Measurements from ENCODE around the gene AUTS2. TPM values are rescaled to one million over a fixed set of nuclear protein-coding genes. Genes with fewer than 3 reads are reported as not detected.

AUTS2 gene
- total RNA-seq, 1 experiment from 2014 or later, result 2.5 TPM

DNA sequence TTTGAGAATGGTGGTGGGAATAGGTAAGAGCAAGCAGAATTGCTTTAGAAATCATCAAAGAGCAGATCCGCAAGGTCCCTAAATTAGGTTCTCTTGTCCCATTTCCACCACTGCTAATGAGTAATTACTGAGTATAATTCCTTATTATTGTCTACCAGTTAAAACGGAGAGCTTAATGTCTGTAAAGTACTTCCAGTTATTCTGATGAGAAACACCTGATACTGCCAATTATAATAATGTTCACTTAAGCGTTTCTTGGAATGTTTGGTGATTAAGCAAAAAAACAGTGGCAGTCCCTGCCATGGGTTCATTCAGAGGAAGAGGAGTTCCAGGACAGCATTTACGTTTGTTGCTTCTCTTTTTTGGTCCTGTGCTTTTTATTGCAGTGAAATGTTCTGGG, 1175.1 kb downstream of the AUTS2 start:
- ChIA-PET CTCF (no interaction called here), POLR2A (no interaction called here)
- Histone ChIP-seq H3K27me3 (ENCODE audit: control insufficient read depth, insufficient read depth, low read length) (no peaks in the 10 kb centered on the region), H3K4me3 (ENCODE audit: low read depth in 2 of 2, low read length in 2 of 2) (no peak overlapping the region), H3K36me3 (ENCODE audit: control insufficient read depth, insufficient read depth, low read length) (no peaks in the 10 kb centered on the region), H3K4me1 (ENCODE audit: control insufficient read depth, insufficient read depth, low read length) (no peaks in the 10 kb centered on the region), H3K9me3 (ENCODE audit: control insufficient read depth, insufficient read depth, low read depth, low read length) (no peaks in the 10 kb centered on the region), H3K27ac (ENCODE audit: low read length) (no peak overlapping the region)
- intact Hi-C loops (cut with micrococcal nuclease; ENCODE audit: unreplicated experiment), result no loop called here
- DNase-seq (ENCODE audit: low read depth, low spot score), result no peak
- in situ Hi-C loops (cut with HindIII; ENCODE audit: low pct_unique_long_range_greater_than_20kb, low sequenced_read_pairs), result no loop called here
- no peak for ATAC-seq
- no TSS peak for BruUV-seq (replicated peaks)
- no peak for TF ChIP-seq SIN3A (IDR thresholded peaks at IDR 0.05; ENCODE audit: borderline replicate concordance, insufficient read depth, low read depth, low read length)
- no peak for TF ChIP-seq TCF7L2 (IDR thresholded peaks at IDR 0.05; ENCODE audit: low read depth, low read length)
- TF ChIP-seq, protein P1, sequence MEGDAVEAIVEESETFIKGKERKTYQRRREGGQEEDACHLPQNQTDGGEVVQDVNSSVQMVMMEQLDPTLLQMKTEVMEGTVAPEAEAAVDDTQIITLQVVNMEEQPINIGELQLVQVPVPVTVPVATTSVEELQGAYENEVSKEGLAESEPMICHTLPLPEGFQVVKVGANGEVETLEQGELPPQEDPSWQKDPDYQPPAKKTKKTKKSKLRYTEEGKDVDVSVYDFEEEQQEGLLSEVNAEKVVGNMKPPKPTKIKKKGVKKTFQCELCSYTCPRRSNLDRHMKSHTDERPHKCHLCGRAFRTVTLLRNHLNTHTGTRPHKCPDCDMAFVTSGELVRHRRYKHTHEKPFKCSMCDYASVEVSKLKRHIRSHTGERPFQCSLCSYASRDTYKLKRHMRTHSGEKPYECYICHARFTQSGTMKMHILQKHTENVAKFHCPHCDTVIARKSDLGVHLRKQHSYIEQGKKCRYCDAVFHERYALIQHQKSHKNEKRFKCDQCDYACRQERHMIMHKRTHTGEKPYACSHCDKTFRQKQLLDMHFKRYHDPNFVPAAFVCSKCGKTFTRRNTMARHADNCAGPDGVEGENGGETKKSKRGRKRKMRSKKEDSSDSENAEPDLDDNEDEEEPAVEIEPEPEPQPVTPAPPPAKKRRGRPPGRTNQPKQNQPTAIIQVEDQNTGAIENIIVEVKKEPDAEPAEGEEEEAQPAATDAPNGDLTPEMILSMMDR (IDR thresholded peaks at IDR 0.05), result no peak

DNA sequence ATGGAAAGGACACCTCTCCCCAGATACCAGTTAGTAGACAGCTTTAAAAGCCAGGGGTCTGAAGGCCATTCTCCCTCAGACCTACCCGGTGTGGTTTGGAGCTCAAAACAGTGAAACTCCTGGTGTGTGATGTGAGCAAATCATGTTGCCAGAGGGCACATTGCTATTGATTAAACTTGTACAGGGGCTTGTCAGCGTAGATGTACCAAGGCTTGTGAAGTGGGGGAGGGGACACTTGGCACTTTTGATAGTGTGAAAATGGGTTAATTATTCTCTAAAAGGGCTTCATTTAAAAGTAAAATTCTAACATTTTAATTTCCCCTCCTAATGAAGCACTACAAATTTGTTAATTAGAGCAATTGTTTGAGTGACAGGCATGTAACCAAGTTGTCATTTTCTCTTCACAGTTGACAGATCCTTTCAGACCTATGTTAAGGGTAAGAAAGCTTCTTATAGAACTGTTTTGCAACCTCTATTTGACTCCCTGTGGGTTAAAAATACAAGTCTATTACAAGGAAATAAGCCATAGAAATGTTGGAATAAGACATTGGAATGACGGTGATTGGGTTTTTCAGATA, 1176.8 kb downstream of the AUTS2 start:
- DNase-seq (ENCODE audit: low read depth, low spot score), result no peak
- H3K4me1 ChIP-seq (ENCODE audit: control insufficient read depth, insufficient read depth, low read length), result no peaks in the 10 kb centered on the region
- in situ Hi-C loops (cut with HindIII; ENCODE audit: low pct_unique_long_range_greater_than_20kb, low sequenced_read_pairs) (no loop called here), intact Hi-C loops (cut with micrococcal nuclease; ENCODE audit: unreplicated experiment) (no loop called here)
- ChIA-PET POLR2A (interaction anchor here (0.6 kb wide), 1 partner anchor 40 kb away, joined by 3 read pairs; no protein-coding TSS in a partner anchor), CTCF (interaction anchor here (0.7 kb wide), 1 partner anchor 335 kb away, joined by 3 read pairs; no protein-coding TSS in a partner anchor)
- H3K9me3 ChIP-seq (ENCODE audit: control insufficient read depth, insufficient read depth, low read depth, low read length), result no peaks in the 10 kb centered on the region
- TF ChIP-seq TCF7L2 (IDR thresholded peaks at IDR 0.05; ENCODE audit: low read depth, low read length), result no peak
- TF ChIP-seq, protein P2, sequence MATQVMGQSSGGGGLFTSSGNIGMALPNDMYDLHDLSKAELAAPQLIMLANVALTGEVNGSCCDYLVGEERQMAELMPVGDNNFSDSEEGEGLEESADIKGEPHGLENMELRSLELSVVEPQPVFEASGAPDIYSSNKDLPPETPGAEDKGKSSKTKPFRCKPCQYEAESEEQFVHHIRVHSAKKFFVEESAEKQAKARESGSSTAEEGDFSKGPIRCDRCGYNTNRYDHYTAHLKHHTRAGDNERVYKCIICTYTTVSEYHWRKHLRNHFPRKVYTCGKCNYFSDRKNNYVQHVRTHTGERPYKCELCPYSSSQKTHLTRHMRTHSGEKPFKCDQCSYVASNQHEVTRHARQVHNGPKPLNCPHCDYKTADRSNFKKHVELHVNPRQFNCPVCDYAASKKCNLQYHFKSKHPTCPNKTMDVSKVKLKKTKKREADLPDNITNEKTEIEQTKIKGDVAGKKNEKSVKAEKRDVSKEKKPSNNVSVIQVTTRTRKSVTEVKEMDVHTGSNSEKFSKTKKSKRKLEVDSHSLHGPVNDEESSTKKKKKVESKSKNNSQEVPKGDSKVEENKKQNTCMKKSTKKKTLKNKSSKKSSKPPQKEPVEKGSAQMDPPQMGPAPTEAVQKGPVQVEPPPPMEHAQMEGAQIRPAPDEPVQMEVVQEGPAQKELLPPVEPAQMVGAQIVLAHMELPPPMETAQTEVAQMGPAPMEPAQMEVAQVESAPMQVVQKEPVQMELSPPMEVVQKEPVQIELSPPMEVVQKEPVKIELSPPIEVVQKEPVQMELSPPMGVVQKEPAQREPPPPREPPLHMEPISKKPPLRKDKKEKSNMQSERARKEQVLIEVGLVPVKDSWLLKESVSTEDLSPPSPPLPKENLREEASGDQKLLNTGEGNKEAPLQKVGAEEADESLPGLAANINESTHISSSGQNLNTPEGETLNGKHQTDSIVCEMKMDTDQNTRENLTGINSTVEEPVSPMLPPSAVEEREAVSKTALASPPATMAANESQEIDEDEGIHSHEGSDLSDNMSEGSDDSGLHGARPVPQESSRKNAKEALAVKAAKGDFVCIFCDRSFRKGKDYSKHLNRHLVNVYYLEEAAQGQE (IDR thresholded peaks at IDR 0.05; ENCODE audit: insufficient read depth in 1 of 2, low read depth in 2 of 2, low read length in 1 of 2), result no peak
- no peak for TF ChIP-seq SIN3A (IDR thresholded peaks at IDR 0.05; ENCODE audit: borderline replicate concordance, insufficient read depth, low read depth, low read length)
- ATAC-seq, result no peak
- no peaks in the 10 kb centered on the region for H3K36me3 ChIP-seq (ENCODE audit: control insufficient read depth, insufficient read depth, low read length)
- BruUV-seq (replicated peaks), result no TSS peak
- no peaks in the 10 kb centered on the region for H3K27me3 ChIP-seq (ENCODE audit: control insufficient read depth, insufficient read depth, low read length)
- H3K4me3 ChIP-seq (ENCODE audit: low read depth in 2 of 2, low read length in 2 of 2), result no peak overlapping the region
- no peak overlapping the region for H3K27ac ChIP-seq (ENCODE audit: low read length)

DNA sequence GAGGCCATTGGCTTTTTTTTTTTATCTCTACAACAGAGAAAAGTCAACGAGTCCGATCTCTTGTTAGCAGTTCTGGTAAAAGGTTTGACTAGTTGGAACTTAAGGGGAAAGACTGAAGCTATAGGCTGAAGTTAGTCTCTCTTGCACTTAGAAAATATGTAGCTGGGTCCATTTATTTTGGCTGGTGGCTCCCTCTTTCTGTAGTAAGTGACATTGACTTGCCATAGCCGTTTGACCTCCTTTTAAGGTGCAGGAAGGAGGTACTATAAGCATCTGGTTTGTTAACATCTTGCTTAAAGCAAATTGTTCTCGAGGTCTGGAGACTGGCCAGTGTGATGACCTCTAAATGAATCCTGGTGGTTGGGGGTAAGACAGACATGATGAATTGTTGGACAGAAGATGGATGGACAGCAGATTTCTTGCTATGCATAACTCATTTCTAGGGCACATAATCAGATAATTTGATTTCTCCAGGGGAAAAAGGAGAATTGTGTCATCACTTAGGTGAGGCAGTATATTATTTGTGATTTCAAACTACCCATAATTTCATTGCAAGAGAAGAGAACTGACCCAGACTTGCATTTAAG, 1177.4 kb downstream of the AUTS2 start:
- intact Hi-C loops (cut with micrococcal nuclease; ENCODE audit: unreplicated experiment), result no loop called here
- Histone ChIP-seq H3K36me3 (ENCODE audit: control insufficient read depth, insufficient read depth, low read length) (no peaks in the 10 kb centered on the region), H3K9me3 (ENCODE audit: control insufficient read depth, insufficient read depth, low read depth, low read length) (no peaks in the 10 kb centered on the region), H3K4me1 (ENCODE audit: control insufficient read depth, insufficient read depth, low read length) (no peaks in the 10 kb centered on the region), H3K4me3 (ENCODE audit: low read depth in 2 of 2, low read length in 2 of 2) (no peak overlapping the region), H3K27ac (ENCODE audit: low read length) (no peak overlapping the region), H3K27me3 (ENCODE audit: control insufficient read depth, insufficient read depth, low read length) (no peaks in the 10 kb centered on the region)
- CTCF ChIA-PET, result interaction anchor here (0.7 kb wide), 1 partner anchor 335 kb away, joined by 3 read pairs; no protein-coding TSS in a partner anchor
- in situ Hi-C loops (cut with HindIII; ENCODE audit: low pct_unique_long_range_greater_than_20kb, low sequenced_read_pairs), result no loop called here
- TF ChIP-seq POLR2AphosphoS5 (IDR thresholded peaks at IDR 0.05; ENCODE audit: low read depth, low read length) (no peak), SIN3A (IDR thresholded peaks at IDR 0.05; ENCODE audit: borderline replicate concordance, insufficient read depth, low read depth, low read length) (no peak), TCF7L2 (IDR thresholded peaks at IDR 0.05; ENCODE audit: low read depth, low read length) (no peak)
- TF ChIP-seq, protein P2 (IDR thresholded peaks at IDR 0.05; ENCODE audit: insufficient read depth in 1 of 2, low read depth in 2 of 2, low read length in 1 of 2), result no peak
- TF ChIP-seq, protein P1 (IDR thresholded peaks at IDR 0.05), result no peak
- DNase-seq (ENCODE audit: low read depth, low spot score), result no peak
- BruUV-seq (replicated peaks), result no TSS peak
- POLR2A ChIA-PET, result no interaction called here
- no peak for ATAC-seq

All from Panc1 (cell line).